Mesenchymal stem cell (in vitro differentiated cells and primary cell): ENCODE data around the gene CEP192.
A peak's percentile ranks its signal among the peaks of the same experiment; 100 is the strongest.

Experiments
- DNase-seq: peaks from one replicate; pipeline ENCODE4 v3.0.0-alpha.2; 2013
- H2AFZ ChIP-seq: one replicate; pipeline ENCODE4 v1.6.1; 2013; ENCODE audit warnings: low read depth, mild to moderate bottlenecking, control low read depth, inconsistent platforms, low read length, moderate library complexity
- H2AK5ac ChIP-seq: 2 replicates; pipeline ENCODE4 v1.6.1; 2013; ENCODE audit warnings: low read length, moderate library complexity, mild to moderate bottlenecking, inconsistent platforms; ENCODE audit not compliant: severe bottlenecking
- H2BK120ac ChIP-seq: one replicate; pipeline ENCODE4 v1.6.1; 2013; ENCODE audit warnings: low read depth, mild to moderate bottlenecking, inconsistent platforms, low read length, moderate library complexity
- H2BK12ac ChIP-seq, 2 experiments: one replicate each; pipeline ENCODE4 v1.6.1; 2013; ENCODE audit warnings: inconsistent platforms in 2 of 2, low read length in 2 of 2, mild to moderate bottlenecking in 2 of 2, moderate library complexity in 2 of 2, control low read depth in 1 of 2
- H2BK15ac ChIP-seq: one replicate; pipeline ENCODE4 v1.6.1; 2013; ENCODE audit warnings: mild to moderate bottlenecking, low read depth, inconsistent platforms; ENCODE audit not compliant: poor library complexity, severe bottlenecking
- H2BK5ac ChIP-seq: 2 replicates; pipeline ENCODE4 v1.6.1; 2013; ENCODE audit warnings: low read depth, mild to moderate bottlenecking, low read length, control low read depth, inconsistent platforms; ENCODE audit not compliant: poor library complexity, severe bottlenecking
- H3K14ac ChIP-seq, 2 experiments: one replicate each; pipeline ENCODE4 v1.6.1; 2013; ENCODE audit warnings: inconsistent platforms in 2 of 2, low read length in 2 of 2, control low read depth in 1 of 2, mild to moderate bottlenecking in 1 of 2, moderate library complexity in 1 of 2
- H3K18ac ChIP-seq, 2 experiments: one replicate each; pipeline ENCODE4 v1.6.1; 2013; ENCODE audit warnings: inconsistent platforms in 2 of 2, low read length in 2 of 2, control low read depth in 1 of 2, low read depth in 1 of 2, mild to moderate bottlenecking in 1 of 2
- H3K23ac ChIP-seq, 2 experiments: one replicate each; pipeline ENCODE4 v1.6.1; 2013; ENCODE audit warnings: inconsistent platforms in 2 of 2, low read length in 2 of 2, mild to moderate bottlenecking in 2 of 2, moderate library complexity in 2 of 2, control low read depth in 1 of 2
- H3K27ac ChIP-seq: 2 replicates; pipeline ENCODE4 v1.5.1; 2013; ENCODE audit warnings: mild to moderate bottlenecking, moderate library complexity, low read length, control low read depth, inconsistent platforms; ENCODE audit not compliant: poor library complexity, severe bottlenecking
- H3K27me3 ChIP-seq, 2 experiments: 2 replicates each; pipeline versions ENCODE4 v1.6.1 to v1.7.0; 2013; ENCODE audit warnings: low read length in 2 of 2, mild to moderate bottlenecking in 2 of 2, moderate library complexity in 2 of 2, control low read depth in 1 of 2, inconsistent platforms in 1 of 2; ENCODE audit not compliant: control insufficient read depth in 1 of 2, insufficient read depth in 1 of 2
- H3K36me3 ChIP-seq, 2 experiments: 2 replicates each; pipeline versions ENCODE4 v1.6.1 to v1.7.0; 2013; ENCODE audit warnings: low read length in 2 of 2, control low read depth in 1 of 2, inconsistent platforms in 1 of 2, low read depth in 1 of 2, mild to moderate bottlenecking in 1 of 2; ENCODE audit not compliant: insufficient read depth in 2 of 2, control insufficient read depth in 1 of 2
- H3K4ac ChIP-seq, 2 experiments: one replicate each; pipeline ENCODE4 v1.6.1; 2013; ENCODE audit warnings: inconsistent platforms in 2 of 2, low read length in 2 of 2, mild to moderate bottlenecking in 2 of 2, moderate library complexity in 2 of 2, control low read depth in 1 of 2, low read depth in 1 of 2
- H3K4me1 ChIP-seq: 2 replicates; pipeline ENCODE4 v1.6.1; 2013; ENCODE audit warnings: low read depth, low read length, control low read depth; ENCODE audit not compliant: control insufficient read depth, insufficient read depth
- H3K4me2 ChIP-seq: 2 replicates; pipeline ENCODE4 v1.6.1; 2013; ENCODE audit warnings: low read length, mild to moderate bottlenecking, inconsistent platforms; ENCODE audit not compliant: poor library complexity, severe bottlenecking
- H3K4me3 ChIP-seq, 2 experiments: 2 replicates each; pipeline versions ENCODE4 v1.5.1 to v1.7.0; 2013; ENCODE audit warnings: low read length in 2 of 2, mild to moderate bottlenecking in 2 of 2, control low read depth in 1 of 2, low read depth in 1 of 2; ENCODE audit not compliant: insufficient read depth in 1 of 2
- H3K79me1 ChIP-seq: replicated peaks from 2 replicates; pipeline ENCODE4 v1.6.1; 2013; ENCODE audit warnings: mild to moderate bottlenecking, control low read depth, low read length, inconsistent platforms; ENCODE audit not compliant: poor library complexity, severe bottlenecking
- H3K9ac ChIP-seq: 2 replicates; pipeline ENCODE4 v1.7.0; 2013; ENCODE audit warnings: mild to moderate bottlenecking, low read length, moderate library complexity
- H3K9me3 ChIP-seq: 2 replicates; pipeline ENCODE4 v1.7.0; 2013; ENCODE audit warnings: mild to moderate bottlenecking, low read length; ENCODE audit not compliant: control insufficient read depth
- H4K8ac ChIP-seq: one replicate; pipeline ENCODE4 v1.6.1; 2013; ENCODE audit warnings: inconsistent platforms, mild to moderate bottlenecking, low read length, moderate library complexity
- H4K91ac ChIP-seq: one replicate; pipeline ENCODE4 v1.6.1; 2013; ENCODE audit warnings: mild to moderate bottlenecking, low read length, inconsistent platforms
- WGBS: methylation state at CpG from one replicate; pipeline ENCODE4 v1.1.7; 2013; ENCODE audit warnings: mixed read lengths; 5-methylcytosine and 5-hydroxymethylcytosine counted together

The CEP192 gene

GRCh38 chr18:13061630-13062189, 70.5 kb downstream of the CEP192 start:
- Histone ChIP-seq H3K23ac (no peak overlapping the region), H2BK12ac (no peak overlapping the region), H4K91ac (no peak overlapping the region), H3K79me1 (peaks cover 23% of the 10 kb centered on the region), H3K4me3 (no peak overlapping the region), H3K9me3 (no peaks in the 10 kb centered on the region), H3K14ac (no peak overlapping the region), H2AFZ (no peak overlapping the region), H4K8ac (no peak overlapping the region), H3K36me3 (peaks cover 13 to 68% of the 10 kb centered on the region in 2 experiments), H2BK5ac (no peak overlapping the region), H3K4ac (no peak overlapping the region), H3K4me2 (no peak overlapping the region), H3K9ac (no peak overlapping the region), H2BK120ac (no peak overlapping the region), H3K4me1 (no peaks in the 10 kb centered on the region), H3K18ac (no peak overlapping the region), H2AK5ac (no peak overlapping the region), H3K27ac (no peak overlapping the region), H2BK15ac (no peak overlapping the region), H3K27me3 (no peaks in the 10 kb centered on the region)
- DNase-seq, result no peak
- WGBS, result 96% methylated on average over 4 of the region's 4 CpGs

DNA sequence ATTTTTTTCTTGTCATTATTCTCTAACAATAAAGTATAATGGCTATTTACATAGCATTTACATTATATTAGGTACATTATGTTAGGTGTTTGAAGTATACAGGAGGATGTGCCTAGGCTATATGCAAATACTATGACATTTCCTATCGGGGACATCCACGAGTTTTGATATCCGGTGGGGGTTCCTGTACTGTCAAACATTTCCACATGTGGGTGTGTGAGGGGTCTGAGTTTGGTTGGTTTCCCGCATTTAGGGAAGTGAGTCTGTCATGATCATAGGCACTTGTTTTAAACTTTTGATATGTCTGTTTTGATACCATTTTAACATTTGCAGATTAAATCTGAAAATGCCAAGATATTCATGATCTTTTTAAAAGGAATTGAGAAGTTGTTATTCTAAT, 76.0 kb downstream of the CEP192 start:
- no peak overlapping the region for H3K9ac ChIP-seq
- H2BK12ac ChIP-seq, result no peak overlapping the region
- H3K23ac ChIP-seq, result no peak overlapping the region
- DNase-seq, result no peak
- no peak overlapping the region for H3K4me2 ChIP-seq
- H4K8ac ChIP-seq, result no peak overlapping the region
- H2BK120ac ChIP-seq, result no peak overlapping the region
- H3K4ac ChIP-seq, result no peak overlapping the region
- H2BK15ac ChIP-seq, result no peak overlapping the region
- no peak overlapping the region for H2AFZ ChIP-seq
- H3K9me3 ChIP-seq, result no peaks in the 10 kb centered on the region
- no peak overlapping the region for H3K18ac ChIP-seq
- H2AK5ac ChIP-seq, result no peak overlapping the region
- no peak overlapping the region for H4K91ac ChIP-seq
- WGBS, result 95% methylated on average over 4 of the region's 4 CpGs
- no peak overlapping the region for H3K4me3 ChIP-seq
- H3K14ac ChIP-seq, result no peak overlapping the region
- peaks cover 8% of the 10 kb centered on the region for H3K79me1 ChIP-seq
- H3K27ac ChIP-seq, result no peak overlapping the region
- H3K36me3 ChIP-seq, result peaks cover 12 to 69% of the 10 kb centered on the region in 2 experiments
- no peaks in the 10 kb centered on the region for H3K27me3 ChIP-seq
- no peaks in the 10 kb centered on the region for H3K4me1 ChIP-seq
- H2BK5ac ChIP-seq, result no peak overlapping the region

GRCh38 chr18:13067966-13068365, 76.8 kb downstream of the CEP192 start:
- H3K18ac ChIP-seq, result no peak overlapping the region
- no peak overlapping the region for H2AFZ ChIP-seq
- no peak overlapping the region for H4K8ac ChIP-seq
- no peak overlapping the region for H3K14ac ChIP-seq
- no peak overlapping the region for H2BK5ac ChIP-seq
- H3K9ac ChIP-seq, result no peak overlapping the region
- H3K36me3 ChIP-seq, result peaks cover 12 to 75% of the 10 kb centered on the region in 2 experiments
- no peak overlapping the region for H4K91ac ChIP-seq
- H3K79me1 ChIP-seq, result peaks cover 8% of the 10 kb centered on the region
- no peak overlapping the region for H2BK12ac ChIP-seq
- no peak for DNase-seq
- H3K27me3 ChIP-seq, result no peaks in the 10 kb centered on the region
- H3K4me2 ChIP-seq, result no peak overlapping the region
- no peak overlapping the region for H3K27ac ChIP-seq
- H3K4me3 ChIP-seq, result no peak overlapping the region
- no peak overlapping the region for H2BK120ac ChIP-seq
- H3K23ac ChIP-seq, result no peak overlapping the region
- no peak overlapping the region for H3K4ac ChIP-seq
- no peak overlapping the region for H2BK15ac ChIP-seq
- no peaks in the 10 kb centered on the region for H3K4me1 ChIP-seq
- no peaks in the 10 kb centered on the region for H3K9me3 ChIP-seq
- 94% methylated on average over 7 of the region's 7 CpGs for WGBS
- no peak overlapping the region for H2AK5ac ChIP-seq

GRCh38 chr18:13070460-13070859, 79.3 kb downstream of the CEP192 start:
- Histone ChIP-seq H3K18ac (no peak overlapping the region), H3K23ac (no peak overlapping the region), H2BK12ac (no peak overlapping the region), H3K4ac (no peak overlapping the region), H3K36me3 (peaks cover 23 to 91% of the 10 kb centered on the region in 2 experiments), H3K9ac (no peak overlapping the region), H3K4me1 (no peaks in the 10 kb centered on the region), H2AFZ (no peak overlapping the region), H4K91ac (no peak overlapping the region), H3K27ac (no peak overlapping the region), H4K8ac (peak overlapping the region; percentile 19), H2BK15ac (no peak overlapping the region), H3K9me3 (no peaks in the 10 kb centered on the region), H2BK5ac (no peak overlapping the region), H2BK120ac (no peak overlapping the region), H3K4me2 (no peak overlapping the region), H2AK5ac (no peak overlapping the region), H3K79me1 (peaks cover 11% of the 10 kb centered on the region), H3K27me3 (no peaks in the 10 kb centered on the region), H3K4me3 (no peak overlapping the region), H3K14ac (no peak overlapping the region)
- DNase-seq, result peak; percentile 3
- 89% methylated on average over 5 of the region's 5 CpGs for WGBS
